WTC11 (cell line): ENCODE measurements around the gene MYO1A. TPM values are rescaled to one million over a fixed set of nuclear protein-coding genes. Genes with fewer than 3 reads are reported as not detected.

ENCODE experiments used
- ATAC-seq: fragments of 200-7000 bp; cut with Tn5 transposase; 2 replicates; pipeline ENCODE4 v1.10.0; 2021; ENCODE audit warnings: mild to moderate bottlenecking, moderate library complexity
- Bru-seq: library from RNA; stranded (reverse); fragments of 400-500 nt; gene quantifications from one replicate; lab custom pipeline; 2021; lab: Mats Ljungman, UMichigan
- CTCF ChIA-PET: fragments of 300-600 bp; sonication (Branson Sonifier 250); formaldehyde crosslinking; loops from one replicate; lab custom pipeline; 2021; ENCODE audit warnings: antibody characterized with exemption; lab: Charles Lee
- POLR2A ChIA-PET: fragments of 350-600 bp; sonication (Branson Sonifier 250); formaldehyde crosslinking; loops from one replicate; lab custom pipeline; 2021; ENCODE audit warnings: antibody characterized with exemption; lab: Charles Lee
- DNase-seq: peaks from one replicate; pipeline ENCODE4 v3.0.0; 2021; ENCODE audit warnings: low spot score
- H3K27ac Mint-ChIP-seq: 2 replicates; pipeline ENCODE4 v1.8.0; 2021; ENCODE audit warnings: mixed read lengths
- H3K27me3 Mint-ChIP-seq: 2 replicates; pipeline ENCODE4 v1.8.0; 2021; ENCODE audit warnings: low read depth, mild to moderate bottlenecking, moderate library complexity, mixed read lengths
- H3K36me3 Mint-ChIP-seq: 2 replicates; pipeline ENCODE4 v1.8.0; 2021; ENCODE audit warnings: mixed read lengths
- H3K4me1 Mint-ChIP-seq: 2 replicates; pipeline ENCODE4 v1.8.0; 2022; ENCODE audit warnings: mixed read lengths
- H3K4me3 Mint-ChIP-seq: 2 replicates; pipeline ENCODE4 v1.8.0; 2021; ENCODE audit warnings: mild to moderate bottlenecking, moderate library complexity, mixed read lengths
- H3K9me3 Mint-ChIP-seq: 2 replicates; pipeline ENCODE4 v1.8.0; 2021; ENCODE audit warnings: mixed read lengths
- AR ChIP-seq: fragments of 250-450 bp; sonication (Bioruptor Pico); IDR thresholded peaks from 2 replicates; pipeline ENCODE4 v1.9.0; 2021; ENCODE audit warnings: mild to moderate bottlenecking
- E2F4 ChIP-seq: sonication (generic); formaldehyde crosslinking; IDR thresholded peaks from 2 replicates; pipeline ENCODE4 v1.8.1; 2022; ENCODE audit warnings: low read depth, mild to moderate bottlenecking, moderate library complexity, missing genetic modification reagents, borderline replicate concordance
- E2F5 ChIP-seq: sonication (generic); formaldehyde crosslinking; IDR thresholded peaks from 2 replicates; pipeline ENCODE4 v1.8.1; 2022; ENCODE audit warnings: mild to moderate bottlenecking, moderate library complexity, missing genetic modification reagents
- FOXJ3 ChIP-seq: sonication (generic); formaldehyde crosslinking; IDR thresholded peaks from 2 replicates; pipeline ENCODE4 v1.9.0; 2021; ENCODE audit warnings: missing genetic modification reagents, mild to moderate bottlenecking, borderline replicate concordance
- GABPB1 ChIP-seq: sonication (generic); formaldehyde crosslinking; IDR thresholded peaks from 2 replicates; pipeline ENCODE4 v1.8.1; 2023; ENCODE audit warnings: mild to moderate bottlenecking, missing genetic modification reagents
- HMGXB4 ChIP-seq: sonication (generic); formaldehyde crosslinking; IDR thresholded peaks from 2 replicates; pipeline ENCODE4 v1.8.1; 2023; ENCODE audit warnings: mild to moderate bottlenecking, moderate library complexity, missing genetic modification reagents
- IRF2 ChIP-seq: sonication (generic); formaldehyde crosslinking; IDR thresholded peaks from 2 replicates; pipeline ENCODE4 v1.8.0; 2022; ENCODE audit warnings: low read depth, missing genetic modification reagents, borderline replicate concordance
- MXD4 ChIP-seq: fragments of 250-450 bp; sonication (Bioruptor Pico); IDR thresholded peaks from 2 replicates; pipeline ENCODE4 v1.8.0; 2021; ENCODE audit warnings: mild to moderate bottlenecking, moderate library complexity, borderline replicate concordance
- NFE2L1 ChIP-seq: sonication (generic); formaldehyde crosslinking; IDR thresholded peaks from 2 replicates; pipeline ENCODE4 v1.8.1; 2023; ENCODE audit warnings: missing genetic modification reagents
- NR2C2 ChIP-seq: sonication (generic); formaldehyde crosslinking; IDR thresholded peaks from 2 replicates; pipeline ENCODE4 v1.8.0; 2022; ENCODE audit warnings: mild to moderate bottlenecking, missing genetic modification reagents
- PREB ChIP-seq: sonication (generic); formaldehyde crosslinking; IDR thresholded peaks from 2 replicates; pipeline ENCODE4 v1.8.1; 2022; ENCODE audit warnings: mild to moderate bottlenecking, missing genetic modification reagents, moderate library complexity, borderline replicate concordance
- PRRX2 ChIP-seq: fragments of 250-450 bp; sonication (Bioruptor Pico); IDR thresholded peaks from 2 replicates; pipeline ENCODE4 v1.8.0; 2021; ENCODE audit warnings: mild to moderate bottlenecking
- RORB ChIP-seq: fragments of 250-450 bp; sonication (Bioruptor Pico); IDR thresholded peaks from 2 replicates; pipeline ENCODE4 v1.9.0; 2021; ENCODE audit warnings: mild to moderate bottlenecking
- SP1 ChIP-seq: sonication (generic); formaldehyde crosslinking; conservative IDR thresholded peaks from 2 replicates; pipeline ENCODE4 v1.8.1; 2022; ENCODE audit warnings: missing genetic modification reagents
- TCF7 ChIP-seq: sonication (generic); formaldehyde crosslinking; IDR thresholded peaks from 2 replicates; pipeline ENCODE4 v1.8.0; 2022; ENCODE audit warnings: mild to moderate bottlenecking, low read depth, missing genetic modification reagents, moderate library complexity
- TP53 ChIP-seq: sonication (generic); formaldehyde crosslinking; IDR thresholded peaks from 2 replicates; pipeline ENCODE4 v1.8.1; 2023; ENCODE audit warnings: mild to moderate bottlenecking, missing genetic modification reagents
- ZMAT4 ChIP-seq: fragments of 250-450 bp; sonication (Bioruptor Pico); IDR thresholded peaks from 2 replicates; pipeline ENCODE4 v1.9.0; 2021; ENCODE audit warnings: mild to moderate bottlenecking
- ZNF121 ChIP-seq: sonication (generic); formaldehyde crosslinking; IDR thresholded peaks from 2 replicates; pipeline ENCODE4 v1.8.0; 2023; ENCODE audit warnings: missing genetic modification reagents
- ZNF671 ChIP-seq: fragments of 250-450 bp; sonication (Bioruptor Pico); IDR thresholded peaks from 2 replicates; pipeline ENCODE4 v1.8.0; 2021; ENCODE audit warnings: mild to moderate bottlenecking
- ZSCAN18 ChIP-seq: fragments of 250-450 bp; sonication (Bioruptor Pico); IDR thresholded peaks from 2 replicates; pipeline ENCODE4 v2.1.2; 2022; ENCODE audit warnings: mild to moderate bottlenecking, moderate library complexity
- long read RNA-seq, 3 experiments: library from RNA in 1 of 3; library from capped mRNA in 1 of 3; library from polyadenylated mRNA in 1 of 3; unstranded in 2 of 3; stranded (forward) in 1 of 3; transcript quantifications; one replicate each; pipeline ENCODE4 v2.0.0, GENCODE V29; 2021
- total RNA-seq: library from RNA; stranded (reverse); gene quantifications from 3 replicates; pipeline ENCODE4 v1.2.3, GENCODE V29; 2021

The MYO1A gene
- total RNA-seq: 0.32 to 0.87 TPM (median 0.71 TPM) in 3 replicates
- percentile 16 among the genes with signal in this experiment for Bru-seq, nascent RNA
- long read RNA-seq, experiment 1: 0 reads
- long read RNA-seq, experiment 2: 0 reads
- long read RNA-seq, experiment 3: 0 reads

- ChIA-PET POLR2A (interaction anchor here (0.5 kb wide), 1 partner anchor 32 kb away, joined by 3 read pairs; no protein-coding TSS in a partner anchor), CTCF (interaction anchor here (0.9 to 4.4 kb wide), 6 partner anchors 12 to 62 kb away, joined by 3 to 25 read pairs (median 6); partner anchors contain the start of gene STAT6)
- Mint-ChIP-seq H3K27ac (no peak within 1 kb of the TSS), H3K4me3 (no peak within 1 kb of the TSS), H3K36me3 (peaks cover 10% of the 10 kb centered on the region), H3K9me3 (peaks cover 5% of the 10 kb centered on the region), H3K4me1 (no peaks in the 10 kb centered on the region), H3K27me3 (no peaks in the 10 kb centered on the region)
- no peak for TF ChIP-seq ZMAT4 (CRISPR knock-in tag)
- TF ChIP-seq RORB (CRISPR knock-in tag): no peak
- no peak for TF ChIP-seq HMGXB4 (CRISPR knock-in tag)
- TF ChIP-seq PRRX2 (CRISPR knock-in tag): no peak
- TF ChIP-seq PREB (CRISPR knock-in tag): peak; percentile 65; the same call in 1 of the 2 replicates
- TF ChIP-seq AR: no peak
- TF ChIP-seq TCF7 (CRISPR knock-in tag): no peak
- ATAC-seq (peak; percentile 60), DNase-seq (no peak)
Measured at GRCh38 chr12:57049890-57050289, at the start of gene MYO1A. TSS of gene MYO1A (minus strand) at chr12:57050129. CDS start at chr12:57048323, 1,806 bp downstream.

- POLR2A ChIA-PET: interaction anchor here (1.4 kb wide), 1 partner anchor 12 kb away, joined by 4 read pairs; the partner anchor contains the start of gene STAT6
- DNase-seq (no peak), ATAC-seq (no peak)
- Mint-ChIP-seq H3K9me3 (no peaks in the 10 kb centered on the region), H3K36me3 (peaks cover 33% of the 10 kb centered on the region), H3K4me1 (peaks cover 13% of the 10 kb centered on the region), H3K27me3 (no peaks in the 10 kb centered on the region), H3K27ac (no peak overlapping the region), H3K4me3 (no peak overlapping the region)
- TF ChIP-seq NFE2L1 (CRISPR knock-in tag) (no peak), ZNF671 (CRISPR knock-in tag) (no peak)
- CTCF ChIA-PET: interaction anchor here (0.7 to 6.5 kb wide), 5 partner anchors 12 to 84 kb away, joined by 3 to 46 read pairs (median 3); partner anchors contain the start of gene STAT6
Measured at GRCh38 chr12:57099047-57099714, 49.3 kb upstream of the MYO1A start.

- CTCF ChIA-PET: interaction anchor here (0.7 to 6.5 kb wide), 4 partner anchors 11 to 29 kb away, joined by 3 to 46 read pairs (median 3); partner anchors contain the start of gene STAT6
- H3K4me3 Mint-ChIP-seq: no peak overlapping the region
- no peaks in the 10 kb centered on the region for H3K9me3 Mint-ChIP-seq
- no peak overlapping the region for H3K27ac Mint-ChIP-seq
- no peak for DNase-seq
- peaks cover 30% of the 10 kb centered on the region for H3K36me3 Mint-ChIP-seq
- no peak for ATAC-seq
- no peaks in the 10 kb centered on the region for H3K27me3 Mint-ChIP-seq
- H3K4me1 Mint-ChIP-seq: peaks cover 17% of the 10 kb centered on the region
- POLR2A ChIA-PET: interaction anchor here (1.4 kb wide), 1 partner anchor 12 kb away, joined by 4 read pairs; the partner anchor contains the start of gene STAT6
- TF ChIP-seq ZMAT4 (CRISPR knock-in tag) (no peak), MXD4 (CRISPR knock-in tag) (no peak), ZSCAN18 (no peak), E2F5 (CRISPR knock-in tag) (no peak), FOXJ3 (CRISPR knock-in tag) (no peak), IRF2 (no peak), TP53 (CRISPR knock-in tag) (no peak), E2F4 (CRISPR knock-in tag) (no peak), NR2C2 (CRISPR knock-in tag) (no peak), SP1 (no peak), ZNF121 (CRISPR knock-in tag) (no peak), GABPB1 (CRISPR knock-in tag) (no peak)
Measured at GRCh38 chr12:57098546-57098945, 48.6 kb upstream of the MYO1A start.
